Loucy (cell line): ENCODE measurements around the gene BICRAL.
"Not testable (repeated sequence)": the region's sequence is repeated elsewhere in the genome, so short reads cannot be mapped to it uniquely, and the experiment has no call there.

Experiments used
- H2AFZ ChIP-seq: fragments of 200-600 bp; sonication (generic); 2 replicates; pipeline ENCODE4 v1.6.0; 2016; ENCODE audit warnings: antibody characterized with exemption, mild to moderate bottlenecking, low read length, moderate library complexity
- H3F3A ChIP-seq: fragments of 200-600 bp; 2 replicates; pipeline ENCODE4 v1.6.0; 2016; ENCODE audit warnings: antibody characterized with exemption, low read depth, mild to moderate bottlenecking
- H3K27me3 ChIP-seq: fragments of 200-600 bp; sonication (generic); 2 replicates; pipeline ENCODE4 v1.6.1; 2014; ENCODE audit warnings: low read length, mild to moderate bottlenecking; ENCODE audit not compliant: insufficient read depth, poor library complexity, severe bottlenecking
- H3K36me3 ChIP-seq: fragments of 200-600 bp; sonication (generic); 2 replicates; pipeline ENCODE4 v1.6.1; 2016; ENCODE audit warnings: low read length; ENCODE audit not compliant: insufficient read depth
- H3K4me1 ChIP-seq: fragments of 200-600 bp; sonication (generic); 2 replicates; pipeline ENCODE4 v1.5.1; 2014; ENCODE audit warnings: low read length, mild to moderate bottlenecking; ENCODE audit not compliant: insufficient read depth, poor library complexity, severe bottlenecking
- H3K4me2 ChIP-seq: fragments of 200-600 bp; sonication (generic); 2 replicates; pipeline ENCODE4 v1.6.0; 2014; ENCODE audit warnings: antibody characterized with exemption, low read length, low read depth, mild to moderate bottlenecking; ENCODE audit not compliant: poor library complexity, severe bottlenecking
- H3K4me3 ChIP-seq: fragments of 200-600 bp; sonication (generic); 2 replicates; pipeline ENCODE4 v1.5.1; 2014; ENCODE audit warnings: low read length, mild to moderate bottlenecking, mixed read lengths; ENCODE audit not compliant: poor library complexity, severe bottlenecking
- H3K79me2 ChIP-seq: fragments of 200-600 bp; sonication (generic); 2 replicates; pipeline ENCODE4 v1.6.1; 2014; ENCODE audit warnings: low read length; ENCODE audit not compliant: insufficient read depth
- H3K9ac ChIP-seq: fragments of 200-600 bp; sonication (generic); 2 replicates; pipeline ENCODE4 v1.6.0; 2014; ENCODE audit warnings: mild to moderate bottlenecking, low read depth, low read length, moderate library complexity; ENCODE audit not compliant: poor library complexity, severe bottlenecking
- H3K9me2 ChIP-seq: fragments of 200-600 bp; sonication (generic); replicated peaks from 2 replicates; pipeline ENCODE4 v1.6.1; 2016; ENCODE audit warnings: low read depth, low read length, mixed read lengths
- H3K9me3 ChIP-seq: fragments of 200-600 bp; sonication (generic); 2 replicates; pipeline ENCODE4 v1.6.1; 2014; ENCODE audit warnings: mild to moderate bottlenecking, antibody characterized with exemption, low read length, low read depth; ENCODE audit not compliant: insufficient read depth
- H4K20me1 ChIP-seq: fragments of 200-600 bp; sonication (generic); 2 replicates; pipeline ENCODE4 v1.6.0; 2014; ENCODE audit warnings: antibody characterized with exemption, low read length, mild to moderate bottlenecking; ENCODE audit not compliant: insufficient read depth, poor library complexity, severe bottlenecking
- EZH2phosphoT487 ChIP-seq: fragments of 200-600 bp; IDR thresholded peaks from 2 replicates; pipeline ENCODE4 v1.6.1; 2018; ENCODE audit warnings: antibody characterized with exemption, mild to moderate bottlenecking, moderate library complexity, borderline replicate concordance
- TF ChIP-seq, protein P1 (sequence below): fragments of 200-600 bp; sonication (generic); conservative IDR thresholded peaks from 2 replicates; pipeline ENCODE4 v1.5.1; 2014; ENCODE audit warnings: mild to moderate bottlenecking, antibody characterized with exemption, low read length

Gene BICRAL

DNA sequence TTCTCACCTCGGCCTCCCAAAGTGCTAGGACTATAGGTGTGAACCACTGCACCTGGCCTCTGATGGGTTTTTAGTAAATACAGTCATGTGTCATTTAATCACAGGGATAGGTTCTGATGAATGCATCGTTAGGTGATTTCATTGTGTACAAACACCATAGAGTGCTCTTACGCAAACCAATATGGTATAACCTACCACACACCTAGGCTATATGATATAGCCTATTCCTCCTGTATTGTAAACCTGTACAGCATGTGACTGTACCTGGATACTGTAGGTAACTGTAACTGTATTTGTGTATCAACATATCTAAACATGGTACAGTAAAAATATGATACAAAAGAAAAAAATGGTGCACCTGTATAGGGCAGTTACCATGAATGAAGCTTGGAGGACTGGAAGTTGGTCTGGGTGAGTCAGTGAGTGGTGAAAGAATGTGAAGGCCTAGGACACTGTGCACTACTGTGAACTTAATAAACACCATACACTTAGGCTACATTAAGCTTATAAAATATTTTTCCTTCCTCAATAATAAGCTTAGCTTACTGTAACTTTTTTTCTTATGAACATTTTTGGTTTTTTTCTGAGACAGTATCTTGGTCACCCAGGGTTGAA, 10.0 kb downstream of the BICRAL start:
- Histone ChIP-seq H3K79me2 (peaks cover 49% of the 10 kb centered on the region), H3F3A (no peaks in the 10 kb centered on the region)
- TF ChIP-seq, protein P1, sequence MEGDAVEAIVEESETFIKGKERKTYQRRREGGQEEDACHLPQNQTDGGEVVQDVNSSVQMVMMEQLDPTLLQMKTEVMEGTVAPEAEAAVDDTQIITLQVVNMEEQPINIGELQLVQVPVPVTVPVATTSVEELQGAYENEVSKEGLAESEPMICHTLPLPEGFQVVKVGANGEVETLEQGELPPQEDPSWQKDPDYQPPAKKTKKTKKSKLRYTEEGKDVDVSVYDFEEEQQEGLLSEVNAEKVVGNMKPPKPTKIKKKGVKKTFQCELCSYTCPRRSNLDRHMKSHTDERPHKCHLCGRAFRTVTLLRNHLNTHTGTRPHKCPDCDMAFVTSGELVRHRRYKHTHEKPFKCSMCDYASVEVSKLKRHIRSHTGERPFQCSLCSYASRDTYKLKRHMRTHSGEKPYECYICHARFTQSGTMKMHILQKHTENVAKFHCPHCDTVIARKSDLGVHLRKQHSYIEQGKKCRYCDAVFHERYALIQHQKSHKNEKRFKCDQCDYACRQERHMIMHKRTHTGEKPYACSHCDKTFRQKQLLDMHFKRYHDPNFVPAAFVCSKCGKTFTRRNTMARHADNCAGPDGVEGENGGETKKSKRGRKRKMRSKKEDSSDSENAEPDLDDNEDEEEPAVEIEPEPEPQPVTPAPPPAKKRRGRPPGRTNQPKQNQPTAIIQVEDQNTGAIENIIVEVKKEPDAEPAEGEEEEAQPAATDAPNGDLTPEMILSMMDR, result no peak
- no peak for TF ChIP-seq EZH2phosphoT487

DNA sequence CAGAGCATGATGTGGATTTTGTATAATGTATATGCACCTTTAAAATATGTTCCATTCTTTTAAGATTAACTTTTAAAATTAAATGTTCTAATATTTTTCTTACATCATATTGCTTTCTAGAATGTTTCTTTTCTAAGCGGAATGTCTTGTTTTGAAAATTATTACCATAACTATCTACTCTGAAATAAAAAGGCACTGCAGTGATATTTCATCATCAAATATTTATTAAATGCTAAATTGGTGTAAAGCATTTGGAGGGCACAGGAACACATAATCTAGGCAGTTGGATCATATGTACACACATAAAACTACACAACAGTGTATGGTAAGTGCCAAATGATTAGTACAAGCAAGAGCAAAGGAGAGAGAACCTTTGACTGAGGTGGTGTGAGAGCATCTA, 13.8 kb downstream of the BICRAL start:
- Histone ChIP-seq H2AFZ (no peak overlapping the region), H3K9me2 (no peaks in the 10 kb centered on the region), H3K4me3 (no peak overlapping the region), H3K79me2 (peaks cover 19% of the 10 kb centered on the region; the same call in 1 of the 2 replicates), H3K9ac (no peak overlapping the region), H3F3A (no peaks in the 10 kb centered on the region), H3K4me2 (no peak overlapping the region), H3K36me3 (no peaks in the 10 kb centered on the region), H3K9me3 (no peaks in the 10 kb centered on the region), H4K20me1 (no peaks in the 10 kb centered on the region), H3K4me1 (peaks cover 2% of the 10 kb centered on the region), H3K27me3 (no peaks in the 10 kb centered on the region)
- TF ChIP-seq, protein P1, result no peak
- no peak for TF ChIP-seq EZH2phosphoT487

More for the DNA sequence above, 10.0 kb downstream of the BICRAL start:
- Histone ChIP-seq H3K4me3 (no peak overlapping the region), H3K9ac (no peak overlapping the region), H3K27me3 (no peaks in the 10 kb centered on the region), H3K9me3 (no peaks in the 10 kb centered on the region), H3K36me3 (no peaks in the 10 kb centered on the region), H3K4me2 (no peak overlapping the region), H2AFZ (no peak overlapping the region), H4K20me1 (peaks cover 8% of the 10 kb centered on the region), H3K9me2 (no peaks in the 10 kb centered on the region), H3K4me1 (peaks cover 22% of the 10 kb centered on the region)

DNA sequence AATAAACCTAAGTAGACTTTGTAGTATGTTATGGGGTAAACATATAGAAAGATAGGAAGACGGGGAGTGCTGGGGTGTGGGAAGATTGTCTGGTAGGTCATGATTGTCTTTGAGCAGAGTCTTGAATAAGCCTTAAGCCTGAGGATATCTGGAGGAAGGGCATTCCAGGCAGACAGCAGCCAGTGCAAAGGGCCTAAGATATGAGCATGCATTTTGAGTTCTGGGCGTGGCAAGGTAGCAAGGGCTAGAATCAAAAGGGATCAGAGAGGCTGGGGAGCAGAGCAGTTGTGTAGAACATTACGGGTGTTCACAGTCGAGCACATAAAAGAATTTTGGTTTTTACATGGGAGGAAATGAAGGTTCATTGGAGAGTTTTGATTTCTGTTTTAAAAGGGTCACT, 14.3 kb downstream of the BICRAL start:
- Histone ChIP-seq H3F3A (no peaks in the 10 kb centered on the region), H3K4me3 (no peak overlapping the region), H3K27me3 (no peaks in the 10 kb centered on the region), H4K20me1 (no peaks in the 10 kb centered on the region), H3K79me2 (peaks cover 18% of the 10 kb centered on the region; the same call in 1 of the 2 replicates), H3K9ac (no peak overlapping the region), H2AFZ (no peak overlapping the region), H3K4me2 (no peak overlapping the region), H3K9me3 (no peaks in the 10 kb centered on the region), H3K9me2 (no peaks in the 10 kb centered on the region), H3K36me3 (no peaks in the 10 kb centered on the region), H3K4me1 (no peaks in the 10 kb centered on the region)
- no peak for TF ChIP-seq EZH2phosphoT487
- TF ChIP-seq, protein P1, result no peak

DNA sequence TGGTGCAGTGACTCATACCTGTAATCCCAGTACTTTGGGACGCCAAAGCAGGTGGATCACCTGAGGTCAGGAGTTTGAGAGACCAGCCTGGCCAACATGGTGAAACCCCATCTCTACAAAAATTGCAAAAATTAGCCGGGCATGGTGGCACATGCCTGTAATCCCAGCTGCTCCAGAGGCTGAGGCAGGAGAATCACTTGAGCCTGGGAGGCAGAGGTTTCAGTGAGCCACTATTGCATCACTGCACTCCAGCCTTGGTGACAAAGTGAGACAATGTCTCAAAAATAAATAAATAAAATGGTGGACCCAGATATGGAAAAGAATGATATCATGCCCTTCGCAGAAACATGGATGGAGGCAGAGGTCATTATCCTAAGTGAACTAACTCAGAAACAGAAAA, 15.8 kb downstream of the BICRAL start:
- not testable (repeated sequence) for H3F3A ChIP-seq, H2AFZ ChIP-seq, H3K9ac ChIP-seq, H4K20me1 ChIP-seq, H3K27me3 ChIP-seq, H3K79me2 ChIP-seq, H3K4me2 ChIP-seq, H3K36me3 ChIP-seq, H3K9me3 ChIP-seq, H3K4me1 ChIP-seq, H3K9me2 ChIP-seq, H3K4me3 ChIP-seq
